ENCODE measurements around the gene TTC24. TPM values are rescaled to one million over a fixed set of nuclear protein-coding genes. Genes with fewer than 3 reads are reported as not detected.

Gene TTC24
- total and polyA plus RNA-seq, 12 donors = 0.20 TPM; not detected in 11

DNA sequence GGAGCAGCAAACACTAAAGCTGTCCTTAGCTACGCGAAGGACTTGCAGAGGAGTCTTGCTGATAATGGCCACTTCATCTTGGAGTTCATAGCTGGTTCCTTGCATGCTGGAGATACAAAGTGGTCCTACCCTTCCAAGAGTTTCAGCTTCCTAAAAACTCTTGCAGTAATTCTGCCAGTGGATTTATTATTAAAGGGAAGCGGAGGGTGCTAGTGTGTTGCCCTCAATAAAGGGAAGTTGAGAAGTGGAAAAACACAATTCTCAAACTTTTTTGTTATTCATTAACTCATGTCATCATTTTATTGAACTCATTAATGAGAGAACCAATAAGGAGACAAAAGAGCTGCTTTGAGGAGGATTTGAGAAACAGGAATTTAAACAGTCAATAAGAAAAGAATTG lies 33.1 kb downstream of the TTC24 start:
- Histone ChIP-seq H3K27me3 (peaks cover 10% of the 10 kb centered on the region), H3K4me1 (replicated peaks in 1 of 2) (peaks cover 4 to 10% of the 10 kb centered on the region in 2 donors), H3K27ac (no peak overlapping the region), H3K4me3 (no peak overlapping the region), H3K9me3 (replicated peaks in 1 of 3) (no peaks in the 10 kb centered on the region), H3K36me3 (replicated peaks in 1 of 2) (no peaks in the 10 kb centered on the region)
- no peak for DNase-seq
- TF ChIP-seq POLR2A (IDR thresholded peaks at IDR 0.05) (no peak), CTCF (IDR thresholded peaks at IDR 0.05) (no peak)
- WGBS, 4 donors = 40 to 64% (median 52%) methylated on average over 3 of the region's 3 CpGs
- intact Hi-C loops (cut with DNase I) = loop anchor here in 1 of 2 donors (5.0 to 10.0 kb wide), 2 partner anchors 160 to 228 kb away; no protein-coding TSS in a partner anchor

DNA sequence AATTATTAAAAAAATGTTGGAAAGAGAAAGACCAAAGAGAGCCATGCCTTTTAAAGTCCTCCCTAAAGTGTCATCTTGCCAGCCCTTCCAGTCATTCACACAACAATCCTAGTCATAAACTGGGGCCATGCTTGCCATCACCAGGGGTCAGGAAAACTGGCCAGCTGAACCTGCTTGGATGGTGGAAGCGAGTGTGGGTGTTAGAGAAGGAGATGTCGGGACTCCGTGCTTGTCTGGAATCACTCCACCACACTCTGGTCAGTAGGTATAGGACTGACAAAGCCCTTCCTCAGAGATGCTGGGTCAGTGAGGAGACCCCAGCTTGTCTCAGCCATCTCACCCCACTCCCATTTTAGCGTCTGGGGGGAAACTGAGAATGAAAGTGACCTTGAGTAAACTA lies 36.4 kb downstream of the TTC24 start:
- Histone ChIP-seq H3K36me3 (replicated peaks in 1 of 2) (no peaks in the 10 kb centered on the region), H3K4me1 (replicated peaks in 1 of 2) (peaks cover 4 to 10% of the 10 kb centered on the region in 2 donors), H3K9me3 (replicated peaks in 1 of 3) (no peaks in the 10 kb centered on the region), H3K27me3 (peaks cover 8% of the 10 kb centered on the region), H3K4me3 (no peak overlapping the region), H3K27ac (peak overlapping the region in 2 of 5 donors; percentile 54 to 76)
- DNase-seq = no peak
- WGBS, 4 donors = 1 to 43% (median 19%) methylated on average over 4 of the region's 4 CpGs
- intact Hi-C loops (cut with DNase I) = loop anchor here in 1 of 2 donors (10.0 kb wide), 1 partner anchor 231 kb away; no protein-coding TSS in a partner anchor
- TF ChIP-seq CTCF (IDR thresholded peaks at IDR 0.05) (no peak), POLR2A (IDR thresholded peaks at IDR 0.05) (no peak)

DNA sequence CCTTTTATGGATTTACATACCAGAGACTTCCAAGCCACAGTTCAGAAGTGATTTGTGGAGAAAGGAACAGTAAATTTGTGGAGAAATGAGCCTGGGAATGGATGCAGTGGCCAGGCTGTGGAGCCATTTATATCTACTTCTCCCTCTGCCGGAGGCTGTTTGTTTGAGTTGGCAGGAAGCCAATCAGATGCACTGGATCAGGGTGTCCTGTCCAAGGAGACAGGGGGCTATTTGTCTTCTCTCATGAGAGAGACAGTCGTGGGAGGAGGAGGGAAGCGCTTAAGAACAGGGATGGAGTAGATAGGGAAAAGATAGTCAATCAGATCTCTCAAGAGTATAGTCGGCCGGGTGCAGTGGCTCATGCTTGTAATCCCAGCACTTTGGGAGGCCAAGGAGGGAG lies 36.9 kb downstream of the TTC24 start:
- H3K27me3 ChIP-seq = peaks cover 8% of the 10 kb centered on the region
- H3K27ac ChIP-seq = peak overlapping the region in 2 of 5 donors; percentile 17 to 76
- TF ChIP-seq POLR2A (IDR thresholded peaks at IDR 0.05) (no peak), CTCF (IDR thresholded peaks at IDR 0.05) (peak in 3 of 6 experiments; percentile 15 to 26 (median 17))
- H3K9me3 ChIP-seq (replicated peaks in 1 of 3) = no peaks in the 10 kb centered on the region
- intact Hi-C loops (cut with DNase I) = loop anchor here in 1 of 2 donors (10.0 kb wide), 1 partner anchor 232 kb away; no protein-coding TSS in a partner anchor
- peaks cover 4 to 10% of the 10 kb centered on the region in 2 donors for H3K4me1 ChIP-seq (replicated peaks in 1 of 2)
- 2 to 9% (median 6%) methylated on average over 5 of the region's 5 CpGs for WGBS, 4 donors
- DNase-seq = peak; percentile 59 to 90 (median 63)
- H3K36me3 ChIP-seq (replicated peaks in 1 of 2) = no peaks in the 10 kb centered on the region
- H3K4me3 ChIP-seq = no peak overlapping the region

DNA sequence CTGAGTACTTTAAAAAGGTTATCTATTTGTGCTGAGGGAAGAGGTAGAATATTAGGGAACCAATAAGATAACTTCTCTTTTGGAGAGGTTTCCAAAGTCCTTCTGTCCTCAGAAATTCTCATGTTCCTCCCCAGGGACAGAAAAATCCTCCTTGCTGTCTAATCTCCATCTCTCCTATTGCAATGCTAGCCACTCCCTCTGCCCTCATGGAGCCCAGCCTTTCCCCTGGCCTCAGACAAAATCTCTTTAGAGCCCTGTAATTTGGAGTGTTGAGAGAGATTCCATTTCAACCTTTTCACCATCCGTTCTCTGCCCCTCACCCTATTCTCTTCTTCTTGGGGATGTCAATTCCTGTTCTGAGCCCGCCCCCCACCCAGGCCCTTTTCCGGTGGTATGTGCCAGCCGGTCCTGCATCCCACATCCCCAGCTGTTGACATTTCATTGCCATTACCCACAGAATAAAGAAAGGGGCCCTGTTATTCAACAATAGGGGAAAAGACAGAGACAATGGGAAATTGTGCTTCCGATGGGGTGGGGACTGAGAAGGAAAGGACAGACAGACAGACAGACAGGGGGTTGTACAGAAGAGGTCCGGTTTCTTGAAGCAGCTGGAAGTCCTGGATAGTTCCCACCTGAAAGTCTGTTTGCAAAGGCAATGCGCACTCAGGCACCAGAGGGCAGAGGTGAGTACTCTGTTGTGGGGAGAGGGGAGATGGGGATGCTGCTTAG lies 39.5 kb downstream of the TTC24 start, which contains the start of gene HAPLN2:
TSS of gene HAPLN2 (plus strand) at position 563 of the 729 bp plus-strand sequence. CDS start 4,076 bp downstream, outside the sequence.
- peak in 1 of 7 donors; percentile 27 for DNase-seq
- intact Hi-C loops (cut with DNase I) = loop anchor here in 1 of 2 donors (10.0 kb wide), 1 partner anchor 234 kb away; no protein-coding TSS in a partner anchor
- no peak within 1 kb of the TSS for H3K4me3 ChIP-seq
- TF ChIP-seq POLR2A (IDR thresholded peaks at IDR 0.05) (no peak), CTCF (IDR thresholded peaks at IDR 0.05) (peak in 3 of 6 experiments; percentile 6 to 26 (median 19))
- no peak within 1 kb of the TSS for H3K27ac ChIP-seq
- H3K4me1 ChIP-seq (replicated peaks in 1 of 2) = peaks cover 4 to 14% of the 10 kb centered on the region in 2 donors
- H3K27me3 ChIP-seq = peaks cover 14% of the 10 kb centered on the region
- WGBS, 4 donors = 12 to 18% (median 14%) methylated on average over 7 of the region's 7 CpGs
- no peaks in the 10 kb centered on the region for H3K9me3 ChIP-seq (replicated peaks in 1 of 3)
- no peaks in the 10 kb centered on the region for H3K36me3 ChIP-seq (replicated peaks in 1 of 2)
